ENCODE measurements around the gene IDUA. TPM values are rescaled to one million over a fixed set of nuclear protein-coding genes. Genes with fewer than 3 reads are reported as not detected.

The IDUA gene
- total RNA-seq, 2 donors from 2014 or later: 23.4 to 31.9 TPM

- DNase-seq (ENCODE audit: low spot score): no peak
- no peak overlapping the region for H3K4me3 ChIP-seq
- H3K4me1 ChIP-seq (ENCODE audit: control insufficient read depth in 1 of 2, low read depth in 2 of 2): no peaks in the 10 kb centered on the region
- H3K27me3 ChIP-seq (replicated peaks; ENCODE audit: insufficient read depth): no peaks in the 10 kb centered on the region
- ATAC-seq (ENCODE audit: insufficient number of reproducible peaks, low FRiP score, low read depth): no peak
- TF ChIP-seq CTCF (IDR thresholded peaks at IDR 0.05): no peak
- no peak overlapping the region for H3K27ac ChIP-seq
- peaks cover 4% of the 10 kb centered on the region for H3K36me3 ChIP-seq
- no peaks in the 10 kb centered on the region for H3K9me3 ChIP-seq
Measured at GRCh38 chr4:947491-947971, 39.3 kb upstream of the IDUA start.

GRCh38 chr4:948101-948935 is 38.5 kb upstream of the IDUA start:
- Histone ChIP-seq H3K27ac (no peak overlapping the region), H3K4me1 (ENCODE audit: control insufficient read depth in 1 of 2, low read depth in 2 of 2) (no peaks in the 10 kb centered on the region), H3K9me3 (no peaks in the 10 kb centered on the region), H3K27me3 (replicated peaks; ENCODE audit: insufficient read depth) (no peaks in the 10 kb centered on the region), H3K4me3 (no peak overlapping the region), H3K36me3 (peaks cover 7% of the 10 kb centered on the region)
- ATAC-seq (ENCODE audit: insufficient number of reproducible peaks, low FRiP score, low read depth) (no peak), DNase-seq (ENCODE audit: low spot score) (no peak)
- TF ChIP-seq CTCF (IDR thresholded peaks at IDR 0.05): no peak

GRCh38 chr4:948936-949300 is 37.9 kb upstream of the IDUA start:
- H3K36me3 ChIP-seq: peaks cover 9% of the 10 kb centered on the region

GRCh38 chr4:949656-950055 is 37.2 kb upstream of the IDUA start:
- Histone ChIP-seq H3K27ac (no peak overlapping the region), H3K27me3 (replicated peaks; ENCODE audit: insufficient read depth) (no peaks in the 10 kb centered on the region), H3K9me3 (no peaks in the 10 kb centered on the region), H3K4me3 (no peak overlapping the region), H3K36me3 (peaks cover 9% of the 10 kb centered on the region), H3K4me1 (ENCODE audit: control insufficient read depth in 1 of 2, low read depth in 2 of 2) (no peaks in the 10 kb centered on the region)
- TF ChIP-seq CTCF (IDR thresholded peaks at IDR 0.05): no peak
- ATAC-seq (ENCODE audit: insufficient number of reproducible peaks, low FRiP score, low read depth) (no peak), DNase-seq (ENCODE audit: low spot score) (no peak)

More at GRCh38 chr4:948936-949300, 37.9 kb upstream of the IDUA start:
- no peaks in the 10 kb centered on the region for H3K4me1 ChIP-seq (ENCODE audit: control insufficient read depth in 1 of 2, low read depth in 2 of 2)
- DNase-seq (ENCODE audit: low spot score) (no peak), ATAC-seq (ENCODE audit: insufficient number of reproducible peaks, low FRiP score, low read depth) (no peak)
- TF ChIP-seq CTCF (IDR thresholded peaks at IDR 0.05): no peak
- no peaks in the 10 kb centered on the region for H3K9me3 ChIP-seq
- H3K4me3 ChIP-seq: no peak overlapping the region
- H3K27ac ChIP-seq: no peak overlapping the region
- H3K27me3 ChIP-seq (replicated peaks; ENCODE audit: insufficient read depth): no peaks in the 10 kb centered on the region

GRCh38 chr4:950136-951020 is 36.5 kb upstream of the IDUA start:
- no peak for DNase-seq (ENCODE audit: low spot score)
- ATAC-seq (ENCODE audit: insufficient number of reproducible peaks, low FRiP score, low read depth): no peak
- no peaks in the 10 kb centered on the region for H3K9me3 ChIP-seq
- no peaks in the 10 kb centered on the region for H3K27me3 ChIP-seq (replicated peaks; ENCODE audit: insufficient read depth)
- no peak overlapping the region for H3K4me3 ChIP-seq
- no peak overlapping the region for H3K27ac ChIP-seq
- H3K4me1 ChIP-seq (ENCODE audit: control insufficient read depth in 1 of 2, low read depth in 2 of 2): no peaks in the 10 kb centered on the region
- TF ChIP-seq CTCF (IDR thresholded peaks at IDR 0.05): no peak
- peaks cover 9% of the 10 kb centered on the region for H3K36me3 ChIP-seq

Data from thoracic aorta (tissue), 2 donors.